SK-N-SH (cell line): ENCODE results near the gene OPA1. TPM values are rescaled to one million over a fixed set of nuclear protein-coding genes. Genes with fewer than 3 reads are reported as not detected.

Source experiments
- CTCF ChIA-PET: fragments of 300-600, 350-600 bp; formaldehyde crosslinking; extraction: SDS; loops from one replicate; lab custom pipeline; 2021; lab: Yijun Ruan, JAX
- POLR2A ChIA-PET: fragments of 350-600 bp; sonication (Branson Sonifier 250); formaldehyde crosslinking; extraction: SDS; loops from one replicate; lab custom pipeline; 2020; ENCODE audit warnings: antibody characterized with exemption, inconsistent platforms; lab: Yijun Ruan, JAX
- DNase-seq: peaks from one replicate; pipeline ENCODE4 v3.0.0; 2012
- H2AFZ ChIP-seq: fragments of 200-600 bp; sonication (generic); 2 replicates; pipeline ENCODE4 v1.8.1; 2016; ENCODE audit warnings: antibody characterized with exemption, mild to moderate bottlenecking, low read depth
- H3F3A ChIP-seq: fragments of 200-600 bp; sonication (generic); replicated peaks from 2 replicates; pipeline ENCODE3; 2016; ENCODE audit warnings: antibody characterized with exemption, mild to moderate bottlenecking; ENCODE audit not compliant: insufficient read depth
- H3K27ac ChIP-seq, 2 experiments: fragments of 200-500 bp in 1 of 2; fragments of 200-600 bp in 1 of 2; sonication (Bioruptor generic) in 1 of 2; sonication (generic), shearing (Covaris generic) in 1 of 2; 2 replicates each; pipeline versions ENCODE4 v1.5.1 to v1.6.1; 2014 to 2016; ENCODE audit warnings: low read depth in 2 of 2, inconsistent platforms in 1 of 2, low read length in 1 of 2, mild to moderate bottlenecking in 1 of 2, mixed read lengths in 1 of 2
- H3K27me3 ChIP-seq: fragments of 200-600 bp; sonication (generic), shearing (Covaris generic); 2 replicates; pipeline ENCODE4 v1.6.1; 2016; ENCODE audit warnings: mixed run types; ENCODE audit not compliant: insufficient read depth
- H3K36me3 ChIP-seq, 2 experiments: fragments of 200-500 bp in 1 of 2; fragments of 200-600 bp in 1 of 2; sonication (Bioruptor generic) in 1 of 2; sonication (generic) in 1 of 2; replicated peaks in 1 of 2; 2 replicates each; pipeline versions ENCODE3 to v1.5.1; 2014 to 2016; ENCODE audit warnings: low read length in 1 of 2, mild to moderate bottlenecking in 1 of 2; ENCODE audit not compliant: insufficient read depth in 2 of 2, control insufficient read depth in 1 of 2
- H3K4me1 ChIP-seq, 2 experiments: fragments of 200-500 bp in 1 of 2; fragments of 200-600 bp in 1 of 2; sonication (Bioruptor generic) in 1 of 2; sonication (generic), shearing (Covaris generic) in 1 of 2; 2 replicates each; pipeline versions ENCODE4 v1.5.1 to v1.6.1; 2014 to 2016; ENCODE audit warnings: low read depth in 1 of 2, low read length in 1 of 2, mixed run types in 1 of 2; ENCODE audit not compliant: insufficient read depth in 2 of 2, control insufficient read depth in 1 of 2
- H3K4me2 ChIP-seq: fragments of 200-600 bp; sonication (generic), shearing (Covaris generic); 2 replicates; pipeline ENCODE4 v1.6.1; 2017; ENCODE audit warnings: mixed run types
- H3K4me3 ChIP-seq, 2 experiments: fragments of 200-500 bp in 1 of 2; fragments of 200-600 bp in 1 of 2; sonication (Bioruptor generic) in 1 of 2; sonication (generic), shearing (Covaris generic) in 1 of 2; 2 replicates each; pipeline versions ENCODE4 v1.5.1 to v1.8.1; 2014 to 2016; ENCODE audit warnings: low read depth in 2 of 2, inconsistent platforms in 1 of 2, low read length in 1 of 2, mild to moderate bottlenecking in 1 of 2, mixed read lengths in 1 of 2, moderate library complexity in 1 of 2
- H3K79me2 ChIP-seq: fragments of 200-600 bp; sonication (generic); 2 replicates; pipeline ENCODE4 v1.8.1; 2017; ENCODE audit warnings: mild to moderate bottlenecking; ENCODE audit not compliant: insufficient read depth
- H3K9ac ChIP-seq: fragments of 200-600 bp; sonication (generic); 2 replicates; pipeline ENCODE4 v1.6.1; 2017; ENCODE audit warnings: mixed run types
- H3K9me2 ChIP-seq: fragments of 200-600 bp; sonication (generic); 2 replicates; pipeline ENCODE4 v1.6.1; 2017; ENCODE audit warnings: mixed run types
- H3K9me3 ChIP-seq: fragments of 200-600 bp; sonication (generic); 2 replicates; pipeline ENCODE4 v1.6.1; 2017; ENCODE audit warnings: mixed run types, mild to moderate bottlenecking, moderate library complexity
- H4K20me1 ChIP-seq: fragments of 200-600 bp; sonication (generic); 2 replicates; pipeline ENCODE4 v1.6.1; 2017; ENCODE audit warnings: mild to moderate bottlenecking, mixed run types; ENCODE audit not compliant: insufficient read depth
- ELF1 ChIP-seq: IDR thresholded peaks from 2 replicates; pipeline ENCODE4 v1.4.0; 2012
- FOSL2 ChIP-seq: IDR thresholded peaks from 2 replicates; pipeline ENCODE4 v1.4.0; 2012; ENCODE audit warnings: low read depth, mild to moderate bottlenecking, moderate library complexity, borderline replicate concordance
- FOXJ3 ChIP-seq: sonication (generic); formaldehyde crosslinking; IDR thresholded peaks from 2 replicates; pipeline ENCODE4 v1.5.1; 2020; ENCODE audit warnings: mild to moderate bottlenecking, missing genetic modification reagents
- FOXM1 ChIP-seq: IDR thresholded peaks from 2 replicates; pipeline ENCODE4 v1.4.0; 2012; ENCODE audit warnings: low read depth, mild to moderate bottlenecking
- GATA2 ChIP-seq: sonication (generic); formaldehyde crosslinking; IDR thresholded peaks from 2 replicates; pipeline ENCODE4 v1.5.0; 2020; ENCODE audit warnings: mild to moderate bottlenecking, missing genetic modification reagents
- JUND ChIP-seq: IDR thresholded peaks from 2 replicates; pipeline ENCODE4 v1.4.0; 2012
- MAX ChIP-seq: IDR thresholded peaks from 2 replicates; pipeline ENCODE4 v1.4.0; 2012; ENCODE audit warnings: low read depth
- NFIC ChIP-seq: IDR thresholded peaks from 2 replicates; pipeline ENCODE4 v1.4.0; 2012; ENCODE audit warnings: borderline replicate concordance
- NRF1 ChIP-seq: IDR thresholded peaks from 2 replicates; pipeline ENCODE4 v1.6.1; 2012; ENCODE audit warnings: low read depth, mild to moderate bottlenecking, low read length
- RAD21 ChIP-seq: IDR thresholded peaks from 2 replicates; pipeline ENCODE4 v1.6.1; 2012; ENCODE audit warnings: mild to moderate bottlenecking, low read length
- RCOR1 ChIP-seq: fragments of 150-350 bp; IDR thresholded peaks from 2 replicates; pipeline ENCODE4 v1.6.1; 2017; ENCODE audit warnings: antibody characterized with exemption, low read length
- RFX5 ChIP-seq: IDR thresholded peaks from 2 replicates; pipeline ENCODE4 v1.6.1; 2012; ENCODE audit warnings: mild to moderate bottlenecking, improper control_type of control experiment, low read length
- RXRA ChIP-seq: IDR thresholded peaks from 2 replicates; pipeline ENCODE4 v1.4.0; 2012; ENCODE audit warnings: low read depth, mild to moderate bottlenecking, borderline replicate concordance
- SIN3A ChIP-seq: IDR thresholded peaks from 2 replicates; pipeline ENCODE4 v1.6.1; 2012; ENCODE audit warnings: low read depth, mild to moderate bottlenecking, low read length, moderate library complexity, borderline replicate concordance
- SMC3 ChIP-seq: IDR thresholded peaks from 2 replicates; pipeline ENCODE4 v1.6.1; 2012; ENCODE audit warnings: low read depth, low read length, improper control_type of control experiment
- TCF12 ChIP-seq: IDR thresholded peaks from 2 replicates; pipeline ENCODE4 v1.4.0; 2012
- YY1 ChIP-seq: IDR thresholded peaks from 2 replicates; pipeline ENCODE4 v1.4.0; 2012; ENCODE audit warnings: low read depth, mild to moderate bottlenecking
- WGBS: methylation state at CpG from one replicate; pipeline ENCODE4 v1.1.6; 2017; ENCODE audit warnings: low lambda C conversion rate; 5-methylcytosine and 5-hydroxymethylcytosine counted together
- polyA plus RNA-seq, 3 experiments: library from polyadenylated mRNA; depleted of rRNA; stranded (reverse); fragments of >200 nt; gene quantifications; 2 replicates each; pipeline ENCODE4 v1.2.3, GENCODE V29; 2012
- TF ChIP-seq, protein P1 (sequence below): fragments of 200-600 bp; sonication (generic); IDR thresholded peaks from 2 replicates; pipeline ENCODE4 v1.6.1; 2017; ENCODE audit warnings: antibody characterized with exemption, mild to moderate bottlenecking, moderate library complexity
- TF ChIP-seq, protein P2 (sequence below): IDR thresholded peaks from 2 replicates; pipeline ENCODE4; 2012
- TF ChIP-seq, protein P3 (sequence below): IDR thresholded peaks from 2 replicates; pipeline ENCODE4 v1.6.1; 2012; ENCODE audit warnings: mild to moderate bottlenecking, low read depth, low read length, moderate library complexity

The OPA1 gene
- polyA plus RNA-seq, 1 of the 3 experiments (the other 2 are of a cell fraction) = 11.4 TPM

GRCh38 chr3:193648542-193649076 is 55.6 kb downstream of the OPA1 start:
- no peaks in the 10 kb centered on the region for H3K9me2 ChIP-seq
- no peaks in the 10 kb centered on the region for H3K4me1 ChIP-seq
- H3K4me3 ChIP-seq = no peak overlapping the region
- no peak for DNase-seq
- H3K79me2 ChIP-seq = no peaks in the 10 kb centered on the region
- H3K27ac ChIP-seq = no peak overlapping the region
- no peak overlapping the region for H3K9ac ChIP-seq
- 92% methylated on average over 2 of the region's 2 CpGs for WGBS
- peaks cover 59 to 82% of the 10 kb centered on the region in 2 experiments for H3K36me3 ChIP-seq
- POLR2A ChIA-PET = no interaction called here
- H4K20me1 ChIP-seq = no peaks in the 10 kb centered on the region
- H2AFZ ChIP-seq = no peak overlapping the region
- H3F3A ChIP-seq = no peaks in the 10 kb centered on the region
- TF ChIP-seq NRF1 = no peak
- no peak for TF ChIP-seq RXRA
- no peak for TF ChIP-seq GATA2 (CRISPR knock-in tag)
- no peak for TF ChIP-seq FOXJ3
- TF ChIP-seq YY1 = no peak
- no peak for TF ChIP-seq TCF12
- no peak for TF ChIP-seq RFX5
- TF ChIP-seq SIN3A = no peak
- no peak for TF ChIP-seq FOSL2
- no peak for TF ChIP-seq NFIC
- TF ChIP-seq ELF1 = no peak
- TF ChIP-seq, protein P1, sequence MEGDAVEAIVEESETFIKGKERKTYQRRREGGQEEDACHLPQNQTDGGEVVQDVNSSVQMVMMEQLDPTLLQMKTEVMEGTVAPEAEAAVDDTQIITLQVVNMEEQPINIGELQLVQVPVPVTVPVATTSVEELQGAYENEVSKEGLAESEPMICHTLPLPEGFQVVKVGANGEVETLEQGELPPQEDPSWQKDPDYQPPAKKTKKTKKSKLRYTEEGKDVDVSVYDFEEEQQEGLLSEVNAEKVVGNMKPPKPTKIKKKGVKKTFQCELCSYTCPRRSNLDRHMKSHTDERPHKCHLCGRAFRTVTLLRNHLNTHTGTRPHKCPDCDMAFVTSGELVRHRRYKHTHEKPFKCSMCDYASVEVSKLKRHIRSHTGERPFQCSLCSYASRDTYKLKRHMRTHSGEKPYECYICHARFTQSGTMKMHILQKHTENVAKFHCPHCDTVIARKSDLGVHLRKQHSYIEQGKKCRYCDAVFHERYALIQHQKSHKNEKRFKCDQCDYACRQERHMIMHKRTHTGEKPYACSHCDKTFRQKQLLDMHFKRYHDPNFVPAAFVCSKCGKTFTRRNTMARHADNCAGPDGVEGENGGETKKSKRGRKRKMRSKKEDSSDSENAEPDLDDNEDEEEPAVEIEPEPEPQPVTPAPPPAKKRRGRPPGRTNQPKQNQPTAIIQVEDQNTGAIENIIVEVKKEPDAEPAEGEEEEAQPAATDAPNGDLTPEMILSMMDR = no peak
- TF ChIP-seq MAX = no peak
- TF ChIP-seq, protein P2, sequence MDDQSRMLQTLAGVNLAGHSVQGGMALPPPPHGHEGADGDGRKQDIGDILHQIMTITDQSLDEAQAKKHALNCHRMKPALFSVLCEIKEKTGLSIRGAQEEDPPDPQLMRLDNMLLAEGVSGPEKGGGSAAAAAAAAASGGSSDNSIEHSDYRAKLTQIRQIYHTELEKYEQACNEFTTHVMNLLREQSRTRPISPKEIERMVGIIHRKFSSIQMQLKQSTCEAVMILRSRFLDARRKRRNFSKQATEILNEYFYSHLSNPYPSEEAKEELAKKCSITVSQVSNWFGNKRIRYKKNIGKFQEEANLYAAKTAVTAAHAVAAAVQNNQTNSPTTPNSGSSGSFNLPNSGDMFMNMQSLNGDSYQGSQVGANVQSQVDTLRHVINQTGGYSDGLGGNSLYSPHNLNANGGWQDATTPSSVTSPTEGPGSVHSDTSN = no peak
- TF ChIP-seq RCOR1 = no peak
- TF ChIP-seq JUND = no peak
- TF ChIP-seq FOXM1 = no peak
- TF ChIP-seq, protein P3, sequence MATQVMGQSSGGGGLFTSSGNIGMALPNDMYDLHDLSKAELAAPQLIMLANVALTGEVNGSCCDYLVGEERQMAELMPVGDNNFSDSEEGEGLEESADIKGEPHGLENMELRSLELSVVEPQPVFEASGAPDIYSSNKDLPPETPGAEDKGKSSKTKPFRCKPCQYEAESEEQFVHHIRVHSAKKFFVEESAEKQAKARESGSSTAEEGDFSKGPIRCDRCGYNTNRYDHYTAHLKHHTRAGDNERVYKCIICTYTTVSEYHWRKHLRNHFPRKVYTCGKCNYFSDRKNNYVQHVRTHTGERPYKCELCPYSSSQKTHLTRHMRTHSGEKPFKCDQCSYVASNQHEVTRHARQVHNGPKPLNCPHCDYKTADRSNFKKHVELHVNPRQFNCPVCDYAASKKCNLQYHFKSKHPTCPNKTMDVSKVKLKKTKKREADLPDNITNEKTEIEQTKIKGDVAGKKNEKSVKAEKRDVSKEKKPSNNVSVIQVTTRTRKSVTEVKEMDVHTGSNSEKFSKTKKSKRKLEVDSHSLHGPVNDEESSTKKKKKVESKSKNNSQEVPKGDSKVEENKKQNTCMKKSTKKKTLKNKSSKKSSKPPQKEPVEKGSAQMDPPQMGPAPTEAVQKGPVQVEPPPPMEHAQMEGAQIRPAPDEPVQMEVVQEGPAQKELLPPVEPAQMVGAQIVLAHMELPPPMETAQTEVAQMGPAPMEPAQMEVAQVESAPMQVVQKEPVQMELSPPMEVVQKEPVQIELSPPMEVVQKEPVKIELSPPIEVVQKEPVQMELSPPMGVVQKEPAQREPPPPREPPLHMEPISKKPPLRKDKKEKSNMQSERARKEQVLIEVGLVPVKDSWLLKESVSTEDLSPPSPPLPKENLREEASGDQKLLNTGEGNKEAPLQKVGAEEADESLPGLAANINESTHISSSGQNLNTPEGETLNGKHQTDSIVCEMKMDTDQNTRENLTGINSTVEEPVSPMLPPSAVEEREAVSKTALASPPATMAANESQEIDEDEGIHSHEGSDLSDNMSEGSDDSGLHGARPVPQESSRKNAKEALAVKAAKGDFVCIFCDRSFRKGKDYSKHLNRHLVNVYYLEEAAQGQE = no peak
- no peak for TF ChIP-seq RAD21
- TF ChIP-seq SMC3 = no peak
- H3K27me3 ChIP-seq = no peaks in the 10 kb centered on the region
- no peak overlapping the region for H3K4me2 ChIP-seq
- no peaks in the 10 kb centered on the region for H3K9me3 ChIP-seq
- CTCF ChIA-PET = no interaction called here
